Liver (tissue), 3 donors: ENCODE measurements around the gene PRKD1.

Experiments used
- FOXA1 ChIP-seq: IDR thresholded peaks from 2 replicates; pipeline ENCODE4 v1.6.1; 2016; ENCODE audit warnings: antibody characterized with exemption
- GABPA ChIP-seq, 2 donors: IDR thresholded peaks in 1 of 2; conservative IDR thresholded peaks in 1 of 2; 2 replicates each; pipeline ENCODE4 v1.6.1; 2016; ENCODE audit warnings: antibody characterized with exemption in 2 of 2, mild to moderate bottlenecking in 1 of 2, moderate library complexity in 1 of 2
- JUND ChIP-seq, 2 donors: IDR thresholded peaks; 2 replicates each; pipeline ENCODE4 v1.6.1; 2016; ENCODE audit warnings: antibody characterized with exemption in 2 of 2
- SP1 ChIP-seq: IDR thresholded peaks from 2 replicates; pipeline ENCODE4 v1.6.1; 2018; ENCODE audit warnings: antibody characterized with exemption, mild to moderate bottlenecking
- TAF1 ChIP-seq: conservative IDR thresholded peaks from 2 replicates; pipeline ENCODE4 v1.6.1; 2016; ENCODE audit warnings: antibody characterized with exemption, mild to moderate bottlenecking
- TF ChIP-seq, protein P1 (sequence below): fragments of 150-350 bp; IDR thresholded peaks from 2 replicates; pipeline ENCODE4 v1.5.1; 2017; ENCODE audit warnings: improper control_type of control experiment, low read depth, low read length; ENCODE audit not compliant: missing input control
- TF ChIP-seq, protein P2 (sequence below): IDR thresholded peaks from 2 replicates; pipeline ENCODE4 v1.6.1; 2016; ENCODE audit warnings: antibody characterized with exemption
- TF ChIP-seq, protein P3 (sequence below): IDR thresholded peaks from 2 replicates; pipeline ENCODE4 v1.6.1; 2016; ENCODE audit warnings: antibody characterized with exemption
- TF ChIP-seq, protein P4 (sequence below): IDR thresholded peaks from 2 replicates; pipeline ENCODE4 v1.6.1; 2016; ENCODE audit warnings: antibody characterized with exemption, mild to moderate bottlenecking
- donor health status: healthy.
- donor health status: healthy.

DNA sequence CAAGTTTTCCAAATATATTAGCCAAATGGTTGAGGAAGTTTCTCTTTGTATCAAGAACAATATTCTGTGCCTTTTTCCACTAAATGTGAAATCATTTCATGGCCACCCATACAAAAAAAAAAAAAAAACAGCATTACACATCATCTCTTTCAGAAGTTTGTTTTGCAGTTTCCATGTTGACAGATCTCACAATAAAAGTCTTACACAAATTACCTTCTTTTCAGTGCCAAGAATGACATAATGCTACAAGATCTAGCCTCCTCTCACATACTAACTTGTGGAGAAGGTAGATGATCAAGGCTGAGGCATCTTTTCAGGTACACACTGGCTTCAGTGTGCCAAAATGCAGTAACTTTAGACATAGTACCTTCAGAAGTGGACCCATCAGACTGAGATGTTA lies 35.3 kb downstream of the PRKD1 start:
- TF ChIP-seq, protein P1, sequence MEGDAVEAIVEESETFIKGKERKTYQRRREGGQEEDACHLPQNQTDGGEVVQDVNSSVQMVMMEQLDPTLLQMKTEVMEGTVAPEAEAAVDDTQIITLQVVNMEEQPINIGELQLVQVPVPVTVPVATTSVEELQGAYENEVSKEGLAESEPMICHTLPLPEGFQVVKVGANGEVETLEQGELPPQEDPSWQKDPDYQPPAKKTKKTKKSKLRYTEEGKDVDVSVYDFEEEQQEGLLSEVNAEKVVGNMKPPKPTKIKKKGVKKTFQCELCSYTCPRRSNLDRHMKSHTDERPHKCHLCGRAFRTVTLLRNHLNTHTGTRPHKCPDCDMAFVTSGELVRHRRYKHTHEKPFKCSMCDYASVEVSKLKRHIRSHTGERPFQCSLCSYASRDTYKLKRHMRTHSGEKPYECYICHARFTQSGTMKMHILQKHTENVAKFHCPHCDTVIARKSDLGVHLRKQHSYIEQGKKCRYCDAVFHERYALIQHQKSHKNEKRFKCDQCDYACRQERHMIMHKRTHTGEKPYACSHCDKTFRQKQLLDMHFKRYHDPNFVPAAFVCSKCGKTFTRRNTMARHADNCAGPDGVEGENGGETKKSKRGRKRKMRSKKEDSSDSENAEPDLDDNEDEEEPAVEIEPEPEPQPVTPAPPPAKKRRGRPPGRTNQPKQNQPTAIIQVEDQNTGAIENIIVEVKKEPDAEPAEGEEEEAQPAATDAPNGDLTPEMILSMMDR: no peak
- TF ChIP-seq FOXA1: no peak
- no peak for TF ChIP-seq SP1
- TF ChIP-seq, protein P2, sequence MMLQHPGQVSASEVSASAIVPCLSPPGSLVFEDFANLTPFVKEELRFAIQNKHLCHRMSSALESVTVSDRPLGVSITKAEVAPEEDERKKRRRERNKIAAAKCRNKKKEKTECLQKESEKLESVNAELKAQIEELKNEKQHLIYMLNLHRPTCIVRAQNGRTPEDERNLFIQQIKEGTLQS: no peak
- TF ChIP-seq, protein P3, sequence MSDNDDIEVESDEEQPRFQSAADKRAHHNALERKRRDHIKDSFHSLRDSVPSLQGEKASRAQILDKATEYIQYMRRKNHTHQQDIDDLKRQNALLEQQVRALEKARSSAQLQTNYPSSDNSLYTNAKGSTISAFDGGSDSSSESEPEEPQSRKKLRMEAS: no peak
- TF ChIP-seq, protein P4, sequence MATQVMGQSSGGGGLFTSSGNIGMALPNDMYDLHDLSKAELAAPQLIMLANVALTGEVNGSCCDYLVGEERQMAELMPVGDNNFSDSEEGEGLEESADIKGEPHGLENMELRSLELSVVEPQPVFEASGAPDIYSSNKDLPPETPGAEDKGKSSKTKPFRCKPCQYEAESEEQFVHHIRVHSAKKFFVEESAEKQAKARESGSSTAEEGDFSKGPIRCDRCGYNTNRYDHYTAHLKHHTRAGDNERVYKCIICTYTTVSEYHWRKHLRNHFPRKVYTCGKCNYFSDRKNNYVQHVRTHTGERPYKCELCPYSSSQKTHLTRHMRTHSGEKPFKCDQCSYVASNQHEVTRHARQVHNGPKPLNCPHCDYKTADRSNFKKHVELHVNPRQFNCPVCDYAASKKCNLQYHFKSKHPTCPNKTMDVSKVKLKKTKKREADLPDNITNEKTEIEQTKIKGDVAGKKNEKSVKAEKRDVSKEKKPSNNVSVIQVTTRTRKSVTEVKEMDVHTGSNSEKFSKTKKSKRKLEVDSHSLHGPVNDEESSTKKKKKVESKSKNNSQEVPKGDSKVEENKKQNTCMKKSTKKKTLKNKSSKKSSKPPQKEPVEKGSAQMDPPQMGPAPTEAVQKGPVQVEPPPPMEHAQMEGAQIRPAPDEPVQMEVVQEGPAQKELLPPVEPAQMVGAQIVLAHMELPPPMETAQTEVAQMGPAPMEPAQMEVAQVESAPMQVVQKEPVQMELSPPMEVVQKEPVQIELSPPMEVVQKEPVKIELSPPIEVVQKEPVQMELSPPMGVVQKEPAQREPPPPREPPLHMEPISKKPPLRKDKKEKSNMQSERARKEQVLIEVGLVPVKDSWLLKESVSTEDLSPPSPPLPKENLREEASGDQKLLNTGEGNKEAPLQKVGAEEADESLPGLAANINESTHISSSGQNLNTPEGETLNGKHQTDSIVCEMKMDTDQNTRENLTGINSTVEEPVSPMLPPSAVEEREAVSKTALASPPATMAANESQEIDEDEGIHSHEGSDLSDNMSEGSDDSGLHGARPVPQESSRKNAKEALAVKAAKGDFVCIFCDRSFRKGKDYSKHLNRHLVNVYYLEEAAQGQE: no peak
- no peak for TF ChIP-seq GABPA (IDR thresholded peaks at IDR 0.05 in 1 of 2, conservative IDR thresholded peaks at IDR 0.05 in 1 of 2)
- no peak for TF ChIP-seq TAF1
- no peak for TF ChIP-seq JUND (IDR thresholded peaks at IDR 0.05)
